Activated CD4-positive, alpha-beta T cell treated with anti-CD3 and anti-CD28 coated beads, Interleukin-2, amount 10 ng/mL, durations not matched to agents 24 days and 14 days (primary cell): ENCODE results near the gene UBXN6. TPM values are rescaled to one million over a fixed set of nuclear protein-coding genes. Genes with fewer than 3 reads are reported as not detected.
A peak's percentile ranks its signal among the peaks of the same experiment; 100 is the strongest.

Source experiments
- DNase-seq: peaks from one replicate; pipeline ENCODE4 v3.0.0; 2022
- H3K27ac Mint-ChIP-seq: one replicate; pipeline ENCODE4 v1.8.0; 2022; ENCODE audit warnings: mild to moderate bottlenecking, mixed read lengths
- H3K27me3 Mint-ChIP-seq: one replicate; pipeline ENCODE4 v1.8.0; 2022; ENCODE audit warnings: mixed read lengths
- H3K36me3 Mint-ChIP-seq: one replicate; pipeline ENCODE4 v1.8.0; 2022; ENCODE audit warnings: low read depth, mild to moderate bottlenecking, mixed read lengths
- H3K4me1 Mint-ChIP-seq: one replicate; pipeline ENCODE4 v1.8.0; 2021; ENCODE audit warnings: mixed read lengths
- H3K4me3 Mint-ChIP-seq: one replicate; pipeline ENCODE4 v1.8.0; 2022; ENCODE audit warnings: mild to moderate bottlenecking, moderate library complexity, mixed read lengths
- H3K9me3 Mint-ChIP-seq: one replicate; pipeline ENCODE4 v1.8.0; 2021; ENCODE audit warnings: mixed read lengths
- intact Hi-C: fragments of 100-400 bp; cut with micrococcal nuclease; formaldehyde crosslinking; loops from one replicate; pipeline ENCODE4 v1.15.1; 2023
- total RNA-seq: library from RNA; stranded (reverse); gene quantifications from 2 replicates; pipeline ENCODE4 v1.2.3, GENCODE V29; 2022

The UBXN6 gene
- total RNA-seq, 1 donor from 2014 or later, result 41.2 TPM

GRCh38 chr19:4499318-4499717, 41.7 kb upstream of the UBXN6 start:
- Mint-ChIP-seq H3K27me3 (no peaks in the 10 kb centered on the region), H3K9me3 (no peaks in the 10 kb centered on the region), H3K36me3 (peaks cover 18% of the 10 kb centered on the region), H3K4me3 (no peak overlapping the region), H3K27ac (no peak overlapping the region), H3K4me1 (no peaks in the 10 kb centered on the region)
- intact Hi-C loops, result no loop called here
- no peak for DNase-seq

GRCh38 chr19:4498694-4499093, 41.1 kb upstream of the UBXN6 start:
- DNase-seq, result no peak
- Mint-ChIP-seq H3K4me1 (no peaks in the 10 kb centered on the region), H3K27me3 (no peaks in the 10 kb centered on the region), H3K9me3 (no peaks in the 10 kb centered on the region), H3K4me3 (no peak overlapping the region), H3K36me3 (peaks cover 18% of the 10 kb centered on the region), H3K27ac (no peak overlapping the region)
- intact Hi-C loops, result no loop called here

- Mint-ChIP-seq H3K9me3 (no peaks in the 10 kb centered on the region), H3K36me3 (peaks cover 18% of the 10 kb centered on the region), H3K27me3 (no peaks in the 10 kb centered on the region), H3K27ac (no peak overlapping the region), H3K4me3 (no peak overlapping the region), H3K4me1 (no peaks in the 10 kb centered on the region)
- DNase-seq, result no peak
- intact Hi-C loops, result no loop called here
Measured at GRCh38 chr19:4497770-4498389, 40.3 kb upstream of the UBXN6 start.

DNA sequence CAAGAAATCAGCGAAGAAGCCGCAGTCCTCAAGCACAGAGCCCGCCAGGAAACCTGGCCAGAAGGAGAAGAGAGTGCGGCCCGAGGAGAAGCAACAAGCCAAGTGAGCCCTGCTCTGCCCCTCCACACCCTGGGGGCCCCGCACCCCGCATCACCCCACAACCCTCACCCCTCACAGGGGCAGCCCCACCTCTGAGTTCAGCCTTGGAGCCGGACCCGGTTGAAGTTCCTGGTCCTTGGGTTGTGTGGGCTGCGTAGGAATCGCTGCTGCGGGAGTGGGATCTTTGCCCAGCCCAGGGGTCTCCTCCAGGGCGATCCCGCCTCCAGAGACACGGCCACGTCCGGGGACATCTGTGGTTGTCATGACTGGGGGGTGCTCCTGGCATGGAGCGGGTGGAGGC, 38.7 kb upstream of the UBXN6 start:
- H3K27me3 Mint-ChIP-seq, result no peaks in the 10 kb centered on the region
- H3K9me3 Mint-ChIP-seq, result no peaks in the 10 kb centered on the region
- no peak for DNase-seq
- H3K27ac Mint-ChIP-seq, result no peak overlapping the region
- H3K4me1 Mint-ChIP-seq, result no peaks in the 10 kb centered on the region
- peaks cover 16% of the 10 kb centered on the region for H3K36me3 Mint-ChIP-seq
- H3K4me3 Mint-ChIP-seq, result no peak overlapping the region
- intact Hi-C loops, result no loop called here

- Mint-ChIP-seq H3K27ac (no peak overlapping the region), H3K36me3 (peaks cover 19% of the 10 kb centered on the region), H3K9me3 (no peaks in the 10 kb centered on the region), H3K4me3 (no peak overlapping the region), H3K27me3 (no peaks in the 10 kb centered on the region), H3K4me1 (no peaks in the 10 kb centered on the region)
- no peak for DNase-seq
- intact Hi-C loops, result no loop called here
Measured at GRCh38 chr19:4495471-4495870, 37.9 kb upstream of the UBXN6 start.

- Mint-ChIP-seq H3K4me1 (no peaks in the 10 kb centered on the region), H3K4me3 (no peak overlapping the region), H3K27ac (peak overlapping the region; percentile 53), H3K27me3 (no peaks in the 10 kb centered on the region), H3K36me3 (peaks cover 18% of the 10 kb centered on the region), H3K9me3 (no peaks in the 10 kb centered on the region)
- intact Hi-C loops, result no loop called here
- no peak for DNase-seq
Measured at GRCh38 chr19:4494691-4495064, 37.1 kb upstream of the UBXN6 start.

DNA sequence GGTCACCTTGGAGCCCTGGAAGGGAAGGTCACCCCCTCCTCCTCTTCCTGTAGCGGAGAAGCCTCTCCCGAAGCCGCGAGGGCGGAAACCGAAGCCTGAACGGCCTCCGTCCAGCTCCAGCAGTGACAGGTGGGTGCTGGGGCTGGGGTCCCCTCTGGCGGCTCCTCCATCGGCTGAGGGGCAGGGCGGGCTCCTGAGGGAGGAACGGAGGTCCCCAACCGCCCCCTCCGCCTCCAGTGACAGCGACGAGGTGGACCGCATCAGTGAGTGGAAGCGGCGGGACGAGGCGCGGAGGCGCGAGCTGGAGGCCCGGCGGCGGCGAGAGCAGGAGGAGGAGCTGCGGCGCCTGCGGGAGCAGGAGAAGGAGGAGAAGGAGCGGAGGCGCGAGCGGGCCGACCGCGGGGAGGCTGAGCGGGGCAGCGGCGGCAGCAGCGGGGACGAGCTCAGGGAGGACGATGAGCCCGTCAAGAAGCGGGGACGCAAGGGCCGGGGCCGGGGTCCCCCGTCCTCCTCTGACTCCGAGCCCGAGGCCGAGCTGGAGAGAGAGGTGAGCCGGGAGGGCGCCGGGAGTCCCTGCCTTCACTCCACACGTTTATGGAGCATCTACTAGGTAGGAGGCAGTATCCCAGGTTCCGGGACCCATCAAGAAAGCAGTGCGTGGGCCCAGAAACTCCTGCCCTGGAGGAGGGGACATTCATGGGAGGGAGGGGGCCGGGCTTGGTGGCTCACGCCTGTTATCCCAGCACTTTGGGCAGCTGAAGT, 36.5 kb upstream of the UBXN6 start:
- H3K27ac Mint-ChIP-seq, result no peak overlapping the region
- H3K4me1 Mint-ChIP-seq, result no peaks in the 10 kb centered on the region

DNA sequence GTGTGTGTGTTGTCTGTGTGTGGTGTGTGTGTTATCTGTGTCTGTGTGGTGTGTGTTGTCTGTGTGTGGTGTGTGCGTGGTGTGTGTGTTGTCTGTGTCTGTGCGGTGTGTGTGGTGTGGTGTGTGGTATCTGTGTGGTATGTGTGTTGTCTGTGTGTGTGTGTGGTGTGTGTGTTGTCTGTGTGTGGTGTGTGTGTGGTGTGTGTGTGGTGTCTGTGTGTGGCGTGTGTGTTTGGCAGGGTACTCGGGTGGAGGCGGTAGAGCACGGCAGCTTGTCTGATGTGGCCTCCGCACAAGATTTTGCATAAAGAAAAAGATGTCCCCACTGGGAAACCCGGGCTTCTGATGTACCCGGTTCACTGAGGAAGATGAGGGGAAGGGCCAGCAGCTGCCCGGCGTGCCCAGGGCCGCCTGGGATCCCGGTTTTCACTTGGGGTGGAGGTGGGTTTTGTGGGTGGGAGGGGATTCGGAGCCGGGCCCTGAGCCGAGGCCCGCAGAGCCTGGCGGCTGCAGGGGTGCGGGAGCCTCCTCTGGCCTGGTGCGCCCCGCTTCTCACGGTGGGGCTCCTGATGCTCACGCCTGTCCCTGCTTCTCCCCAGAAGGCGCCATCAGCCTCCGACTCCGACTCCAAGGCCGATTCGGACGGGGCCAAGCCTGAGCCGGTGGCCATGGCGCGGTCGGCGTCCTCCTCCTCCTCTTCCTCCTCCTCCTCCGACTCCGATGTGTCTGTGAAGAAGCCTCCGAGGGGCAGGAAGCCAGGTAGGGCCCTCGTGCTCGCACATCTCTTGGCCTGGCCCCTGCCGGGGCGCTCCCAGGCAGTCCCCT, 35.7 kb upstream of the UBXN6 start:
- peaks cover 20% of the 10 kb centered on the region for H3K36me3 Mint-ChIP-seq
- no peaks in the 10 kb centered on the region for H3K9me3 Mint-ChIP-seq
- H3K27ac Mint-ChIP-seq, result no peak overlapping the region
- DNase-seq, result no peak
- no peak overlapping the region for H3K4me3 Mint-ChIP-seq
- no peaks in the 10 kb centered on the region for H3K27me3 Mint-ChIP-seq
- intact Hi-C loops, result no loop called here
- H3K4me1 Mint-ChIP-seq, result no peaks in the 10 kb centered on the region

More for the DNA sequence above, 36.5 kb upstream of the UBXN6 start:
- no peaks in the 10 kb centered on the region for H3K27me3 Mint-ChIP-seq
- DNase-seq, result no peak
- H3K9me3 Mint-ChIP-seq, result no peaks in the 10 kb centered on the region
- peaks cover 17% of the 10 kb centered on the region for H3K36me3 Mint-ChIP-seq
- intact Hi-C loops, result no loop called here
- H3K4me3 Mint-ChIP-seq, result no peak overlapping the region

GRCh38 chr19:4492337-4493103, 34.9 kb upstream of the UBXN6 start:
- Mint-ChIP-seq H3K27me3 (no peaks in the 10 kb centered on the region), H3K4me3 (no peak overlapping the region), H3K27ac (no peak overlapping the region), H3K4me1 (no peaks in the 10 kb centered on the region), H3K9me3 (no peaks in the 10 kb centered on the region), H3K36me3 (peaks cover 21% of the 10 kb centered on the region)
- DNase-seq, result no peak
- intact Hi-C loops, result no loop called here

DNA sequence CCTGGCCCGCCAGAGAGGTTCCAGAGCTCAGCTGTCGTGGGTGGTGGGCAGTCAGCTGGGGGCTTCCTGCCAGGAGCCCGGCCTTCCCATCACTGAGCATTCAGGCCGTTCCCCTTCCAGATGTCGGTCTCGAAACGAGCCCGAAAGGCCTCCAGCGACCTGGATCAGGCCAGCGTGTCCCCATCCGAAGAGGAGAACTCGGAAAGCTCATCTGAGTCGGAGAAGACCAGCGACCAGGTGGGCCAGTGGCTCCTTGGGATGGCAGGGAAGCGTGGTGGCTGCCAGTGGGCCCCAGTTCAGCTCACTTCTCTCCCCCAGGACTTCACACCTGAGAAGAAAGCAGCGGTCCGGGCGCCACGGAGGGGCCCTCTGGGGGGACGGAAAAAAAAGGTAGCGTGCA, 33.9 kb upstream of the UBXN6 start:
- DNase-seq, result no peak
- H3K4me1 Mint-ChIP-seq, result no peaks in the 10 kb centered on the region
- H3K27me3 Mint-ChIP-seq, result no peaks in the 10 kb centered on the region
- H3K36me3 Mint-ChIP-seq, result peaks cover 27% of the 10 kb centered on the region
- no peaks in the 10 kb centered on the region for H3K9me3 Mint-ChIP-seq
- intact Hi-C loops, result no loop called here
- no peak overlapping the region for H3K27ac Mint-ChIP-seq
- no peak overlapping the region for H3K4me3 Mint-ChIP-seq

DNA sequence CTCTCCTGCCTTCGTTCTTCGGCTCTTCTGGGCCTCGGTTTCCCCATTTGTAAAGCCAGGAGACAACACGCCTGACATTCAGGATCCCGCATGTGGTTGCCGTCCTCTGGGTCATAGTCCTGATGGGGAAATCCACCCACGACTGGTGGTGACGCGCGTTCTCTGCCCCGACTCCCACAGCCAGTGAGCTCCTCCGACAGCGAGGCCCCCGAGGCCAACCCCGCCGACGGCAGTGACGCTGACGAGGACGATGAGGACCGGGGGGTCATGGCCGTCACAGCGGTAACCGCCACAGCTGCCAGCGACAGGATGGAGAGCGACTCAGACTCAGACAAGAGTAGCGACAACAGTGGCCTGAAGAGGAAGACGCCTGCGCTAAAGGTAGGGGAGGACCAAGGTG, 30.9 kb upstream of the UBXN6 start:
- Mint-ChIP-seq H3K4me1 (peaks cover 2% of the 10 kb centered on the region), H3K9me3 (no peaks in the 10 kb centered on the region), H3K4me3 (no peak overlapping the region), H3K27ac (no peak overlapping the region), H3K27me3 (no peaks in the 10 kb centered on the region), H3K36me3 (peaks cover 27% of the 10 kb centered on the region)
- no peak for DNase-seq
- intact Hi-C loops, result no loop called here

- Mint-ChIP-seq H3K4me1 (peaks cover 2% of the 10 kb centered on the region), H3K27ac (no peak overlapping the region), H3K27me3 (no peaks in the 10 kb centered on the region)
Measured at GRCh38 chr19:4487572-4487971, 30.0 kb upstream of the UBXN6 start.

DNA sequence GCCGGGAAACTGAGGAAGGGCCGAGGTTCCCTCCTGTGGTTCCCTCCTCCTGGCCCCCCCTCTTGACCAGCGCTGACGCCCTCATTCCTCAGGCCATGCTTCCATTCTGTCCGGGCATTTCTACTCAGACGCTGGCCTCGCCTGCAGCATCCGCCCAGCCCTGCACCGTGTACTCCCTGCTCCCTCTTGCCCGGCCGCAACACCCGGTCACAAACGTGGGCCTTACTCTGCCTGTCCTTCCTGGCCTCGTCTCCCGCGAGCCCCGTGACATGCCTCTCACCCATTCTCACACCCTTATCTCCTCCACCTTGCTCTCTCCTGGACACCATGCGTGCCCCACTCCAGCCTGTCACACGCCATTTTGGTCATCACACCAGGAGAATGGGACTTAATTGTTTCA, 25.8 kb upstream of the UBXN6 start:
- H3K27me3 Mint-ChIP-seq, result no peaks in the 10 kb centered on the region

More at GRCh38 chr19:4487572-4487971, 30.0 kb upstream of the UBXN6 start:
- Mint-ChIP-seq H3K36me3 (peaks cover 29% of the 10 kb centered on the region), H3K9me3 (no peaks in the 10 kb centered on the region), H3K4me3 (no peak overlapping the region)
- no peak for DNase-seq
- intact Hi-C loops, result no loop called here

More for the DNA sequence above, 25.8 kb upstream of the UBXN6 start:
- no peak overlapping the region for H3K4me3 Mint-ChIP-seq
- DNase-seq, result no peak
- peaks cover 2% of the 10 kb centered on the region for H3K4me1 Mint-ChIP-seq
- intact Hi-C loops, result no loop called here
- H3K36me3 Mint-ChIP-seq, result peaks cover 20% of the 10 kb centered on the region
- H3K27ac Mint-ChIP-seq, result no peak overlapping the region
- H3K9me3 Mint-ChIP-seq, result no peaks in the 10 kb centered on the region
